Measurements from ENCODE around the gene FOXJ1. TPM values are rescaled to one million over a fixed set of nuclear protein-coding genes. Genes with fewer than 3 reads are reported as not detected.

FOXJ1 gene
- total RNA-seq, 1 donor from 2014 or later = under 0.01 TPM

DNA sequence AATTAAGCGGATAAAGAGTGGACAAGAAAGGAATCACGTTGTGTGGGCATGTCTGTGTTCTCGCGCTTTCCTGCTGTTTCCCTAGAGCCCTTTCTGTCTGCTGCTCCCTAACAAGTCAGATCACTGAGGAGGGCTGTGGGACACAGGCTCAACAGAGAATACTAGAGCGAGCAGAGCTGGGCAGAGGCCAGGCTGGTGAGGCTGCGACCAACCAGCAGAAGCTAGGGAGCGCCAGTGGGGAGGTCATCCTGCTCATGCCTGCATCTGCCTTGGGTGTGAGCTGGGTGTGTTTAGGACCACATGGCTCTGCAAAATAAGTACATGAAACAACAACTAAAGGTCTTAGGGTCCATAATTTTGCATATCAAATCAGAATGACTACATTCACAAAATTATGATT, 11.5 kb upstream of the FOXJ1 start:
- H3K4me1 ChIP-seq (ENCODE audit: control insufficient read depth in 3 of 3, insufficient read depth in 3 of 3, low read length in 3 of 3) = peaks cover 10 to 14% (median 13%) of the 10 kb centered on the region in 3 donors
- no peaks in the 10 kb centered on the region for H3K9me3 ChIP-seq (ENCODE audit: control insufficient read depth in 3 of 3, low read length in 3 of 3)
- no peak overlapping the region for H3K9ac ChIP-seq (ENCODE audit: low read depth in 1 of 3, low read length in 3 of 3)
- H3K27ac ChIP-seq (ENCODE audit: low read depth, low read length) = no peak overlapping the region
- no peak overlapping the region for H3K4me3 ChIP-seq (ENCODE audit: low read length in 3 of 3)
- H3K36me3 ChIP-seq (ENCODE audit: control insufficient read depth in 3 of 3, insufficient read depth in 3 of 3, low read length in 3 of 3) = peaks cover 3 to 31% (median 14%) of the 10 kb centered on the region in 3 donors
- no peaks in the 10 kb centered on the region for H3K27me3 ChIP-seq (ENCODE audit: control insufficient read depth in 3 of 3, insufficient read depth in 3 of 3, low read length in 3 of 3)

DNA sequence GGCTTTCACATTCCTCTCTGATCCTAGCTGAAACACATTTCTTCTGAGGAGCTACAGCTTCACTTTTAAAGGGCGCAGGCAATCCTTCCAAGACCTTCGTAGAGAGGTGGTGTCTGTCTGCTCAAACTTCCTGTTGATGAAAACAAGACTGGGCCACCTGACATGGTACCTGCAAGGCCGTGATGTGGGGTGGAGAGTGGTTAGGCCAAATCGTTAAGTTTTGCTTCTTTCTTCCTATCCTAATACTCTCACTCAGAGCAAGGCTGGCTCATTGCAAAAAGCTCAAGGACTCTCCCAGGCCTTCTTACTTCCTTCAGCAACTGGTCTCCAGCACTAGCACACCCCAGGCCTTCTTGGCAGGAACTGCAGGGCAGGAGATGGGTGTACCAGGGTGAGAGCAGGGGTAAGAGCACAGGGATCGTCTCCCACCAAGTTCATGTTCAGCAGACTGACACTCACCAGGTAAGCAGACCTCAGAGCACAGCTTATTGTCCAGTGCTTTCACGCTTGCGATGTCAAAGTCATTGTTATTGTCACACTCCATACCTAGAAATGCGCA, 10.9 kb upstream of the FOXJ1 start:
- Histone ChIP-seq H3K27ac (ENCODE audit: low read depth, low read length) (no peak overlapping the region), H3K4me3 (ENCODE audit: low read length in 3 of 3) (no peak overlapping the region), H3K9me3 (ENCODE audit: control insufficient read depth in 3 of 3, low read length in 3 of 3) (no peaks in the 10 kb centered on the region), H3K4me1 (ENCODE audit: control insufficient read depth in 3 of 3, insufficient read depth in 3 of 3, low read length in 3 of 3) (peaks cover 10 to 14% (median 13%) of the 10 kb centered on the region in 3 donors), H3K27me3 (ENCODE audit: control insufficient read depth in 3 of 3, insufficient read depth in 3 of 3, low read length in 3 of 3) (no peaks in the 10 kb centered on the region), H3K9ac (ENCODE audit: low read depth in 1 of 3, low read length in 3 of 3) (no peak overlapping the region), H3K36me3 (ENCODE audit: control insufficient read depth in 3 of 3, insufficient read depth in 3 of 3, low read length in 3 of 3) (peaks cover 3 to 30% (median 14%) of the 10 kb centered on the region in 3 donors)

DNA sequence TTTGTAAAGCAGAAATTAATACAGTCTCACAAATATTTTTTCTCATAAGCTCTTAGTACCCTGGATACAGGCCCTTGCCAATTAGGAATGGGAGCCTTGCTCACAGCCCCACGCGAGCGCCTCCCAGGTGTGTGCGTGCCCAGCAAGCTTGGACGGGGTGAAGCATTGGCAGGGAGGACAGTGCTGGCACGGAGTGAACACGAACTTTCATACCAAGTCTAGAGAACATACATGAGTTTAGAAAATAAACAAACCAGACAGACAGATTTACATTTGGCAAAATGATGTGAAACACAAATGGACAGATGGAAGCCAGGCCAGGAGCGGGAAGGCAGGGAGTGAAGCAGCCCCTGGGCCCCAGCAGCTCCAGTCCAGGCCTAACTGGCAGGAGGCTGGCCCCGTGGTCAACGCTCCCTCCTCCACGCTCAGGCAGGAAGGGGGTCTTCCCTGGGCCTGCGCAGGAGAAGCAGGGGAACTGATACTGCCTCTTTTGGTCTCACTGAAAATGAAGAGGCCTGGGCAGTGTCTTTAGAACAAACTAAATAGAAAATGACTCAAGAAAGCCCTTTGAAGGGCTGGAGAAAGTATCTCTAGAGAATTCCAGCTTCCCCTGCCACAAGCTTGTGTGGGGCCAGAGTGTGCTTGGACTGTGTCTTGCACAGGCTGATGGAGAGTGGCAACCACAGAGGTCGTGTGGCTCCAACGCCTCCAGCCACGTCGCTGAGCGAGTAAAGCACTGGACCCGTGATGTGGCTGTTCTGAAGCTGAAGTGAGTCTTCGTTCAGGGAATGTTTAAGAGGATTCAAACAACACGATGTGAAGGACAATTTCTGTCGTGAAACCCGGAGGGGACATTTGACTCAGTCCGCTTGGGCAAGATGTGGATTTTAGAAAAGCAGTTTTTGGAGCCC, 9.9 kb upstream of the FOXJ1 start:
- Histone ChIP-seq H3K4me1 (ENCODE audit: control insufficient read depth in 3 of 3, insufficient read depth in 3 of 3, low read length in 3 of 3) (peaks cover 7 to 9% (median 8%) of the 10 kb centered on the region in 3 donors), H3K9me3 (ENCODE audit: control insufficient read depth in 3 of 3, low read length in 3 of 3) (no peaks in the 10 kb centered on the region), H3K4me3 (ENCODE audit: low read length in 3 of 3) (no peak overlapping the region), H3K36me3 (ENCODE audit: control insufficient read depth in 3 of 3, insufficient read depth in 3 of 3, low read length in 3 of 3) (peaks cover 7 to 30% (median 18%) of the 10 kb centered on the region in 3 donors), H3K27me3 (ENCODE audit: control insufficient read depth in 3 of 3, insufficient read depth in 3 of 3, low read length in 3 of 3) (no peaks in the 10 kb centered on the region), H3K9ac (ENCODE audit: low read depth in 1 of 3, low read length in 3 of 3) (no peak overlapping the region), H3K27ac (ENCODE audit: low read depth, low read length) (no peak overlapping the region)

DNA sequence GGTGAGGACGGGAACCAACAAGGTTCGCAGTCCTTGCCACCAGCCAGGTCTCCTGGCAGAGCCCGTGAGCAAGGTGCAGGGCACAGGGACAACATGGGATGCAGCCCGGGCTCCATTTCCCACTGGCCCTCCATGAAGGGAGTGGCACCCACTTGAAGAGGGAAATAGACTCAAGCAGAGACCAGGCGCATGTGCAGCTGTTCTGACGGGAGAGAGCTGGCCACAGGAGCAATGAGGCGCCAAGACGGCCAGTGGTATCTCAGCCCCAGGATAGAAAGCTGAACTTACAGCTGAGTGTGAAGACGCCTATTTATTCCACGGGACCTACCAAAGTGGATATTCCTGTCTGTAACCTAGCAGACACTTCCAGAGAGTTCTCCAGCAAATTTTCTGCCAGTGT, 8.2 kb upstream of the FOXJ1 start:
- H3K9me3 ChIP-seq (ENCODE audit: control insufficient read depth in 3 of 3, low read length in 3 of 3) = no peaks in the 10 kb centered on the region
- H3K36me3 ChIP-seq (ENCODE audit: control insufficient read depth in 3 of 3, insufficient read depth in 3 of 3, low read length in 3 of 3) = peaks cover 14 to 37% (median 24%) of the 10 kb centered on the region in 3 donors
- H3K4me3 ChIP-seq (ENCODE audit: low read length in 3 of 3) = no peak overlapping the region
- H3K4me1 ChIP-seq (ENCODE audit: control insufficient read depth in 3 of 3, insufficient read depth in 3 of 3, low read length in 3 of 3) = peaks cover 5 to 14% (median 12%) of the 10 kb centered on the region in 3 donors
- no peaks in the 10 kb centered on the region for H3K27me3 ChIP-seq (ENCODE audit: control insufficient read depth in 3 of 3, insufficient read depth in 3 of 3, low read length in 3 of 3)
- no peak overlapping the region for H3K27ac ChIP-seq (ENCODE audit: low read depth, low read length)
- H3K9ac ChIP-seq (ENCODE audit: low read depth in 1 of 3, low read length in 3 of 3) = no peak overlapping the region

DNA sequence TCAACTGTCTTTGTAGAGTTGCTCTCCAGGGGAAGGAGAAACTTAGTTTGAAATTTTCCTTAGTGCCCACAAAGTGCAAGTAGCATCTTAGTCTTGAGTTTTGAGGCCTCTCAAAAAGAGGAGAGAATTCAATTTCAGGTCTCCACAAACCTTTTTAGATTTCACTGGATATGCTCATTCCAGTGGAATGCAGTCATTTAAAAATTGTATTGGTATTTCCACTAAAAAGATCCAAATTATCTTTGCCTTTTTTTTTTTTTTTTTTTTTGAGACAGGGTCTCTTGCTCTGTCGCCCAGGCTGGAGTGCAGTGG, 6.9 kb upstream of the FOXJ1 start:
- Histone ChIP-seq H3K9me3 (ENCODE audit: control insufficient read depth in 3 of 3, low read length in 3 of 3) (no peaks in the 10 kb centered on the region), H3K27ac (ENCODE audit: low read depth, low read length) (no peak overlapping the region), H3K36me3 (ENCODE audit: control insufficient read depth in 3 of 3, insufficient read depth in 3 of 3, low read length in 3 of 3) (peaks cover 14 to 31% (median 21%) of the 10 kb centered on the region in 3 donors), H3K4me1 (ENCODE audit: control insufficient read depth in 3 of 3, insufficient read depth in 3 of 3, low read length in 3 of 3) (peaks cover 5 to 15% (median 14%) of the 10 kb centered on the region in 3 donors), H3K4me3 (ENCODE audit: low read length in 3 of 3) (no peak overlapping the region), H3K27me3 (ENCODE audit: control insufficient read depth in 3 of 3, insufficient read depth in 3 of 3, low read length in 3 of 3) (no peaks in the 10 kb centered on the region), H3K9ac (ENCODE audit: low read depth in 1 of 3, low read length in 3 of 3) (no peak overlapping the region)

DNA sequence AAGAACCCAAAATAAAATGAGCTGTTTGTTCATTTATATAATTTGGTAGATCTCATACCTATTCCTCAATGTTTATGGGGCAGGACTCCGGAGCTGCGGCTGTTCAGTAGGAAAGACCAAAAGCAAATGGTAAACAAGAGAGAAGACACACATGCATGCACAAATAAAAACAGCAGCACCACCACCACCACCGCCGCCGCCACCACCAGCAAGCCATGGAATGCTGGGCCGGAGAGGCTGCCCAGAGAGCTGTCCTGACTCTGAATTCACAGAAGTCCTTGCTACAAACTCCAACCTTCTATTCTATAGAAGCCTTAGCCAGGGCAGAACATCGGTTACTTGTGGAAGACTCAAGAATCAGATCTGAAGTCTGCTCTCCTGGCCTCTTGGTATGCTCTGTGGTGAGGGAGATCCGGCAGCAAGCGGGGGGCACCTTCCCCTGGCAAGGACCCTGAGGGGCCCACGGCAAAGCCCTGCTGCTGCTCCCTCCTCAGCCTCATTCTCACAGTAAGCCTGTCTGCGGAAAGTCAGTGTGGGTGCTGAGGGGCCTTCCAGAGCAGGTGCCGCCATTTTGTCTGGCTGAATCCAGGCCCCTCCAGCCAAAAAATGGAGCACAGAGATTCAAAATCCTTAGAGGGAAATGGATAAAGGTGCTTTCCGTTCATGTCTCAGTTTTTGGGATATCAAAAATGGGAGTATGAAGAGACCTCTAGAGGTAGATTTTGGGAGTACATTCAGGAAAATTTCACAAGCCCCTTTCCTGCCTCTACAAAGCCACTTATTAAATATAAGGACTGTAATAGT, 6.4 kb upstream of the FOXJ1 start:
- Histone ChIP-seq H3K9ac (ENCODE audit: low read depth in 1 of 3, low read length in 3 of 3) (no peak overlapping the region), H3K36me3 (ENCODE audit: control insufficient read depth in 3 of 3, insufficient read depth in 3 of 3, low read length in 3 of 3) (peaks cover 14 to 27% (median 18%) of the 10 kb centered on the region in 3 donors), H3K9me3 (ENCODE audit: control insufficient read depth in 3 of 3, low read length in 3 of 3) (no peaks in the 10 kb centered on the region), H3K4me1 (ENCODE audit: control insufficient read depth in 3 of 3, insufficient read depth in 3 of 3, low read length in 3 of 3) (peaks cover 5 to 17% (median 15%) of the 10 kb centered on the region in 3 donors), H3K4me3 (ENCODE audit: low read length in 3 of 3) (no peak overlapping the region), H3K27ac (ENCODE audit: low read depth, low read length) (no peak overlapping the region), H3K27me3 (ENCODE audit: control insufficient read depth in 3 of 3, insufficient read depth in 3 of 3, low read length in 3 of 3) (no peaks in the 10 kb centered on the region)

DNA sequence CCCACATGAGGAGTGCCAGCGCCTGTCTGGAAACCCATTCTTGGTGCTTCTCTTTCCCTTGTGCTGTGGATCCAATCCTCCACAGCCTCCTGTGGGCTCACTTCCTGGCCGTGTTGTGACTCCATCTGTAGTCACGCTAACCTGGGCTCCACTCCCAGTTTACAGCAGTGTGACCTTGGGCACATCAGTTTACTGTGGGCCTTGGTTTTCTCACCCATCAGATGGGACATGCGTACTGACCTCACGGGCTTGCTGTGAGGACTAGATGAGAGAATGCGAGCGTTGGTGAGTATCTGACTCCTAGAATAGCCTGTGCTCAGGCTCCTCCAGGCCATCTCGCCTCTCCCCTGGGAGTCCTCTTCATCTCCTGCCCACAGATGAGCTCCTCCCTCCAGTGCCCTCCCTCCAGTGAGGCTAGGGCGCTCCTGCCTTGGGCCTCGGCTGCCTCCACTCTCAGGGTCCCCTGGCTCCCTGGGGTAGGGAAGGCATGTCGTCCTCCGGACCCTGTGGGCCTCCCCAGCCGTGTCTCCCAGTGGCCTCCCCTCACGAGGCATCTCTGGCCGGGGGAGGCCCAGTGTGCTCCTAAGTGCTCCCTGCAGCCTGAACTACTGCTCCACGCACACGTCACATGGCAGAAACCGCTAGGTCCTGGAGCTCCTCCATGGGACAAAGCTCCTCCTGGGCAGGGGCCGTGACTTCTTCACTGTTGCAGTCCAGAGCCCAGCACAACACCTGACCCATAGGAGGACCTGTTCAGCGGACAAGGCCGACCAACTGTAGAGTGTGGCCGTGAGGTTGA, 5.2 kb upstream of the FOXJ1 start:
- Histone ChIP-seq H3K9me3 (ENCODE audit: control insufficient read depth in 3 of 3, low read length in 3 of 3) (no peaks in the 10 kb centered on the region), H3K4me3 (ENCODE audit: low read length in 3 of 3) (no peak overlapping the region), H3K27me3 (ENCODE audit: control insufficient read depth in 3 of 3, insufficient read depth in 3 of 3, low read length in 3 of 3) (peaks cover 0 to 3% (median 0%) of the 10 kb centered on the region in 3 donors), H3K27ac (ENCODE audit: low read depth, low read length) (no peak overlapping the region), H3K4me1 (ENCODE audit: control insufficient read depth in 3 of 3, insufficient read depth in 3 of 3, low read length in 3 of 3) (peaks cover 10 to 29% (median 20%) of the 10 kb centered on the region in 3 donors), H3K9ac (ENCODE audit: low read depth in 1 of 3, low read length in 3 of 3) (no peak overlapping the region), H3K36me3 (ENCODE audit: control insufficient read depth in 3 of 3, insufficient read depth in 3 of 3, low read length in 3 of 3) (peaks cover 11 to 16% (median 12%) of the 10 kb centered on the region in 3 donors)

DNA sequence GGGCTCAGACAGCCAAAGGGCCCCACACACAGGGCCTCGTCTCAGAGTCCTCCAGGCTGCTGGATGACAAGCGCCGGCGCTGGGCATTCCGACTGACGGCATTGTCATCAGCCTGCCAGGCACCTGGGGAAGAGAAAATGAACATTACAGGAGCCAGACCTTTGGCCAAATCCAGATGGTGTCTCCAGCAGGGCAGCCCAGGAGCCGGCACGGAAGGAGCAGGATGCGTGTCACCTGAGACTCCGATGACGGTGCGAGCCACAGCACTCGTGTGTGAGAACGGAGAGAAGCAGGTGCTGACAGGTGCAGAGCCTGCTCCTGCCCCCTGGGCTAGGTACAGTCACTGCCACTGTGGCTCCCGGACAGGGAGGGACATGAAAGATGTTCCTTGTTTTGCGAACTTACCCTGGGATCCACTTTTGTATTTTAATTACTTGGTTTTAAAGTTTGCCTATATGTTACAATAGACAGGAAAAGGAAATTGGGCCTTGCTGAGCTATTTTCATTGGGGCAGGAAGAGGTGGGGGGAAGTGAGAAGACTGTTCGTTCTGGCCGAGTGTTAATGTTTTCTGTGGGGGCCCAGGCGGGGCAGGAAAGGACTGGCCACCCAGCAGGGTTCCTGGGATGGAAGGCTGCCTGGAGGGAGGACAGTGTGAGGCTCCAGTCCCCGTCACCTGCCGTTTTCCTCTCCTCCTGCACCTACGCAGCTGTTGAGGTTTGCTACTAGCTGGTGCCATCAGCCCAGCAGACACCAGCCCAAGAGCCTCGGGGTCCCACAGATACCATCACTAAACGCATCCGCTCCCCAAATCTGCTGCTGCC, 4.4 kb upstream of the FOXJ1 start:
- H3K4me1 ChIP-seq (ENCODE audit: control insufficient read depth in 3 of 3, insufficient read depth in 3 of 3, low read length in 3 of 3) = peaks cover 13 to 30% (median 24%) of the 10 kb centered on the region in 3 donors
- peaks cover 10 to 15% (median 11%) of the 10 kb centered on the region in 3 donors for H3K36me3 ChIP-seq (ENCODE audit: control insufficient read depth in 3 of 3, insufficient read depth in 3 of 3, low read length in 3 of 3)
- no peaks in the 10 kb centered on the region for H3K9me3 ChIP-seq (ENCODE audit: control insufficient read depth in 3 of 3, low read length in 3 of 3)
- H3K9ac ChIP-seq (ENCODE audit: low read depth in 1 of 3, low read length in 3 of 3) = no peak overlapping the region
- peaks cover 0 to 9% (median 6%) of the 10 kb centered on the region in 3 donors for H3K27me3 ChIP-seq (ENCODE audit: control insufficient read depth in 3 of 3, insufficient read depth in 3 of 3, low read length in 3 of 3)
- H3K27ac ChIP-seq (ENCODE audit: low read depth, low read length) = no peak overlapping the region
- no peak overlapping the region for H3K4me3 ChIP-seq (ENCODE audit: low read length in 3 of 3)
